ENCODE results near the gene THUMPD3.

- no peak for TF ChIP-seq POLR2A (IDR thresholded peaks at IDR 0.05)
- TF ChIP-seq, protein P1, sequence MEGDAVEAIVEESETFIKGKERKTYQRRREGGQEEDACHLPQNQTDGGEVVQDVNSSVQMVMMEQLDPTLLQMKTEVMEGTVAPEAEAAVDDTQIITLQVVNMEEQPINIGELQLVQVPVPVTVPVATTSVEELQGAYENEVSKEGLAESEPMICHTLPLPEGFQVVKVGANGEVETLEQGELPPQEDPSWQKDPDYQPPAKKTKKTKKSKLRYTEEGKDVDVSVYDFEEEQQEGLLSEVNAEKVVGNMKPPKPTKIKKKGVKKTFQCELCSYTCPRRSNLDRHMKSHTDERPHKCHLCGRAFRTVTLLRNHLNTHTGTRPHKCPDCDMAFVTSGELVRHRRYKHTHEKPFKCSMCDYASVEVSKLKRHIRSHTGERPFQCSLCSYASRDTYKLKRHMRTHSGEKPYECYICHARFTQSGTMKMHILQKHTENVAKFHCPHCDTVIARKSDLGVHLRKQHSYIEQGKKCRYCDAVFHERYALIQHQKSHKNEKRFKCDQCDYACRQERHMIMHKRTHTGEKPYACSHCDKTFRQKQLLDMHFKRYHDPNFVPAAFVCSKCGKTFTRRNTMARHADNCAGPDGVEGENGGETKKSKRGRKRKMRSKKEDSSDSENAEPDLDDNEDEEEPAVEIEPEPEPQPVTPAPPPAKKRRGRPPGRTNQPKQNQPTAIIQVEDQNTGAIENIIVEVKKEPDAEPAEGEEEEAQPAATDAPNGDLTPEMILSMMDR (IDR thresholded peaks at IDR 0.05), result no peak
These were observed 10.6 kb downstream of the THUMPD3 start for GRCh38 chr3:9373465-9373864.

All from lower leg skin (tissue), 3 donors.